ENCODE data around the gene TEDC2. TPM values are rescaled to one million over a fixed set of nuclear protein-coding genes. Genes with fewer than 3 reads are reported as not detected.

Gene TEDC2
- total RNA-seq, 1 donor from 2014 or later: 0.68 TPM

- H3K9me3 ChIP-seq: no peaks in the 10 kb centered on the region
- H3K4me3 ChIP-seq: no peak overlapping the region
- DNase-seq (no peak), ATAC-seq (no peak)
- H3K27ac ChIP-seq: no peak overlapping the region
- H3K27me3 ChIP-seq (ENCODE audit: low read depth): peaks cover 56% of the 10 kb centered on the region
- intact Hi-C loops (cut with DNase I): no loop called here
- H3K4me1 ChIP-seq: peaks cover 58% of the 10 kb centered on the region
- no peaks in the 10 kb centered on the region for H3K36me3 ChIP-seq
- TF ChIP-seq CTCF (IDR thresholded peaks at IDR 0.05): no peak
Measured at GRCh38 chr16:2472488-2472864, 12.6 kb downstream of the TEDC2 start.

GRCh38 chr16:2472885-2473445, 13.1 kb downstream of the TEDC2 start:
- peaks cover 53% of the 10 kb centered on the region for H3K4me1 ChIP-seq
- no peaks in the 10 kb centered on the region for H3K9me3 ChIP-seq
- TF ChIP-seq CTCF (IDR thresholded peaks at IDR 0.05): no peak
- intact Hi-C loops (cut with DNase I): no loop called here
- H3K27me3 ChIP-seq (ENCODE audit: low read depth): peaks cover 52% of the 10 kb centered on the region
- ATAC-seq (no peak), DNase-seq (no peak)
- no peaks in the 10 kb centered on the region for H3K36me3 ChIP-seq
- H3K4me3 ChIP-seq: peak overlapping the region; percentile 84
- no peak overlapping the region for H3K27ac ChIP-seq

- no peaks in the 10 kb centered on the region for H3K36me3 ChIP-seq
- intact Hi-C loops (cut with DNase I): no loop called here
- DNase-seq (no peak), ATAC-seq (no peak)
- H3K4me1 ChIP-seq: peaks cover 48% of the 10 kb centered on the region
- H3K27me3 ChIP-seq (ENCODE audit: low read depth): peaks cover 47% of the 10 kb centered on the region
- no peak for TF ChIP-seq CTCF (IDR thresholded peaks at IDR 0.05)
- H3K9me3 ChIP-seq: no peaks in the 10 kb centered on the region
- H3K27ac ChIP-seq: no peak overlapping the region
- H3K4me3 ChIP-seq: peak overlapping the region; percentile 84
Measured at GRCh38 chr16:2473446-2473926, 13.6 kb downstream of the TEDC2 start.

GRCh38 chr16:2473999-2474876, 14.3 kb downstream of the TEDC2 start:
- Histone ChIP-seq H3K27me3 (ENCODE audit: low read depth) (peaks cover 39% of the 10 kb centered on the region), H3K36me3 (no peaks in the 10 kb centered on the region), H3K27ac (peak overlapping the region; percentile 84), H3K9me3 (no peaks in the 10 kb centered on the region), H3K4me1 (peaks cover 40% of the 10 kb centered on the region), H3K4me3 (peak overlapping the region; percentile 84)
- ATAC-seq (peak; percentile 74 to 76), DNase-seq (peak; percentile 69)
- TF ChIP-seq CTCF (IDR thresholded peaks at IDR 0.05): peak; percentile 45
- intact Hi-C loops (cut with DNase I): no loop called here

- Histone ChIP-seq H3K9me3 (no peaks in the 10 kb centered on the region), H3K4me1 (peaks cover 34% of the 10 kb centered on the region), H3K36me3 (no peaks in the 10 kb centered on the region), H3K4me3 (peak within 1 kb of the TSS; percentile 84), H3K27me3 (ENCODE audit: low read depth) (peaks cover 32% of the 10 kb centered on the region), H3K27ac (peak within 1 kb of the TSS; percentile 84)
- ATAC-seq (peak; percentile 91 to 94), DNase-seq (peak; percentile 89)
- TF ChIP-seq CTCF (IDR thresholded peaks at IDR 0.05): no peak
- intact Hi-C loops (cut with DNase I): no loop called here
Measured at GRCh38 chr16:2474877-2475412, 15.0 kb downstream of the TEDC2 start, which contains the start of gene TBC1D24. Gene TBC1D24, plus strand, starts transcription at chr16:2475127. Its CDS starts 21,022 bp downstream, at chr16:2496149.

Measured in lower lobe of right lung (tissue), 2 donors.